Stimulated activated naive CD8-positive, alpha-beta T cell treated with anti-CD3 and anti-CD28 coated beads, Interleukin-15, amount 100 ng/mL, for 72 hours (primary cell): ENCODE results near the gene HADH.
"Not testable (repeated sequence)": the region's sequence is repeated elsewhere in the genome, so short reads cannot be mapped to it uniquely, and the experiment has no call there.

Experiments
- ATAC-seq: fragments of 150-1000 bp; cut with Tn5 transposase; 2 replicates; pipeline ENCODE4 v1.10.0; 2021; ENCODE audit warnings: mild to moderate bottlenecking, moderate library complexity
- DNase-seq, 2 donors: peaks; one replicate each; pipeline ENCODE4 v3.0.0; 2021 to 2022
- H3K27ac Mint-ChIP-seq, 2 donors: one replicate each; pipeline ENCODE4 v1.8.0; 2022; ENCODE audit warnings: mild to moderate bottlenecking in 2 of 2, mixed read lengths in 2 of 2, moderate library complexity in 2 of 2
- H3K27me3 Mint-ChIP-seq: one replicate; pipeline ENCODE4 v1.8.0; 2022; ENCODE audit warnings: mixed read lengths
- H3K4me1 Mint-ChIP-seq: one replicate; pipeline ENCODE4 v1.8.0; 2022; ENCODE audit warnings: mild to moderate bottlenecking, mixed read lengths
- H3K4me3 Mint-ChIP-seq, 2 donors: one replicate each; pipeline ENCODE4 v1.8.0; 2022; ENCODE audit warnings: mild to moderate bottlenecking in 2 of 2, mixed read lengths in 2 of 2, moderate library complexity in 1 of 2
- H3K9me3 Mint-ChIP-seq, 2 donors: one replicate each; pipeline ENCODE4 v1.8.0; 2022; ENCODE audit warnings: mixed read lengths in 2 of 2

HADH gene

DNA sequence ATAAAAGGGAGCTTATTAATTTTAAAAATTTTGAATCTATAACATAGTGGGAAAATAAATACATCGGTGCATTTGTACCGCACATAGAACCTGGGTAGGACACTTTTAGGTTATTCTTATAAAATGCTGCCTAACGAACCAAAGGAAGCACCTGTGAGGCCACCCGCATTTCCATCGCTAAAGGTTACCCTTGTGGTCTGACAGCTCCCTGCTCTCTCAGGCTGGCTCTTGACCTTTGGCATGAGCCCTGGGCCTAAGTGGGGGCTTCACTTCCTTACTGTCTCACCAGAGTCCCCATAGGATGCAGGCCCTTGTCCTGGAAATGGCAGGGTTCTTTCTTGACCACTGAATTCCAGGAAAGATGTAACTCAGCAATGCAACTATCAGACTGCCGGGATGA, 46.0 kb downstream of the HADH start:
- no peak for ATAC-seq
- Mint-ChIP-seq H3K27me3 (no peaks in the 10 kb centered on the region), H3K27ac (peak overlapping the region; percentile 100), H3K4me1 (peaks cover 71% of the 10 kb centered on the region), H3K4me3 (peak overlapping the region; percentile 81 to 83), H3K9me3 (peaks cover 4 to 8% of the 10 kb centered on the region in 2 donors)
- no peak for DNase-seq

DNA sequence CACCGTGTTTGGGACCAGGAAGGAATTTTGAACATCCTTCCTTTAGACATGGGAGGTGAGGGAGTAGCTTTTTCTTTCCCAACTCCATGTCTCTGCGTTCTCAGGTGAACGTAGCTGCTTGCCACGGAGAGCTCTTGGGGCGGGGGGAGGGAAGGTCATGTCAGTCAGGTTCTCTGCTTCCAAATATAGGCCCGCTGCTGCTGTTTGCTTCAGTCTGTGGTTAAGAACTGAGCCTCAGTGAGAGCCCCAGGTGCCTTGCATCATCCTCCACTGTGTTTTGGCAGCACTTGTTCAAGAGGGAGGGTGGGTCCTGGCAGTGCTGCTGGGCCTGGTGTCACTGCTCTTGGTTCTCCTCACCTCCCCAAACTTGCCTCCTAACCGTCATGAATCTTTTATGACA, 46.5 kb downstream of the HADH start:
- DNase-seq, result peak; percentile 77 to 88
- Mint-ChIP-seq H3K4me1 (peaks cover 66% of the 10 kb centered on the region), H3K9me3 (peaks cover 4 to 6% of the 10 kb centered on the region in 2 donors), H3K27ac (peak overlapping the region; percentile 100), H3K4me3 (peak overlapping the region; percentile 81 to 83), H3K27me3 (no peaks in the 10 kb centered on the region)
- peak; percentile 95 for ATAC-seq

DNA sequence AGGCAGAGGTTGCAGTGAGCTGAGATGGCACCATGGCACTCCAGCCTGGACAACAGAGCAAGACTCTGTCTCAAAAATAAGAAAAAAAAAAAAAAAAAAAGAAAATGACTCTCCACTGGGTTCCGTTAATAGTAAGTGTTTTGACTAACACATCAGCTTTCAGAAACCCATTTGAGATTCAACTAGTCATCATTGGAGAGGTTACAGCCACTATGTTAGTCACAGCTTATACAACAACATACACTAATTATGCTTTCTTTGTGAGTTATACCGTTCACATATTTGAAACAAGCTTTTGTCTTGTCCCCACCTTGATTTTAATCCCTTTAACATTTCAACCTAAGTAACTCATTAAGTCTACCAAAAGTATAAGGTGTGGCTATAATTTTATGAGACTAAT, 48.2 kb downstream of the HADH start:
- Mint-ChIP-seq H3K4me3 (no peak overlapping the region), H3K27me3 (no peaks in the 10 kb centered on the region), H3K27ac (peak overlapping the region; percentile 100), H3K4me1 (peaks cover 55% of the 10 kb centered on the region), H3K9me3 (peaks cover 0 to 4% of the 10 kb centered on the region in 2 donors)
- no peak for DNase-seq
- ATAC-seq, result peak; percentile 72

DNA sequence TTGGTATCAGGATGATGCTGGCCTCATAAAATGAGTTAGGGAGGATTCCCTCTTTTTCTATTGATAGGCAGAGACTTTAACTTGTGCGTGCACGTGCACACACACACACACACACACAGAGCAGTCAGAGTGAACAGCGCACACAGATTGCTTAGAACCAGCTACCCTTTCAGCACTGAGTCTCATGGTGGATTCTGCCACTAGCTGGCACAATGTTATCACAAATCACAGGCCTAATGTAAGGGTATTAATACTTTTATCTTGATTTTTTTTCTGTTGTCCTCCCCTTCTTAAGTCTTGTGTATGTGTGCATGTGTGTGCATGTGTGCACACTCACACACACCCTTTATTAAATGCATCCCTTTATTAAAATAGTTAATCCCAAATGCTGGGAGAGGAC, 53.2 kb downstream of the HADH start:
- no peaks in the 10 kb centered on the region for H3K27me3 Mint-ChIP-seq
- DNase-seq, result no peak
- H3K27ac Mint-ChIP-seq, result peak overlapping the region in 1 of 2 donors; percentile 88
- peak overlapping the region in 1 of 2 donors; percentile 66 for H3K4me3 Mint-ChIP-seq
- ATAC-seq, result peak; percentile 52
- H3K9me3 Mint-ChIP-seq, result no peaks in the 10 kb centered on the region
- H3K4me1 Mint-ChIP-seq, result peaks cover 58% of the 10 kb centered on the region

DNA sequence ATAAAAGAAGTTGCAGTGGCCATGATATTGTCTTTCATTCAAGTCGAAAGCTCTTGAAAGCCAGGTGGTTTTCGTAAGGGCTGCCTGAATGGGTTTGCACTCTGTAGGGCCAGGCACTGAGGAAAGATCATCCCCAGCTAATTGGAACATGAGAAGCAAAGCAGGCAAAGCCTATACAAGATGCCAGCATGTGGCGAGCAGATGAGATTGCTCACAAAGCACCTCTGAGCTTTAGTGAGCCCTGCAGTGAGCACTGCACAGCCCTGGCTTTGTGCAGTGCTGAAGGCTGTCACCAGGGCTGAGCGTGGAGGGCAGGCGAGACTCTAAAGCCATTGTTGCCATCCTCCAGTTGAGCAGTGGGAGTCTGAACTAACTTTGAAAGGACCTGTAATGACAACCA, 53.8 kb downstream of the HADH start:
- Mint-ChIP-seq H3K9me3 (no peaks in the 10 kb centered on the region), H3K27ac (peak overlapping the region; percentile 69 to 88), H3K4me1 (peaks cover 64% of the 10 kb centered on the region), H3K4me3 (peak overlapping the region in 1 of 2 donors; percentile 66), H3K27me3 (no peaks in the 10 kb centered on the region)
- ATAC-seq (peak; percentile 77), DNase-seq (no peak)

DNA sequence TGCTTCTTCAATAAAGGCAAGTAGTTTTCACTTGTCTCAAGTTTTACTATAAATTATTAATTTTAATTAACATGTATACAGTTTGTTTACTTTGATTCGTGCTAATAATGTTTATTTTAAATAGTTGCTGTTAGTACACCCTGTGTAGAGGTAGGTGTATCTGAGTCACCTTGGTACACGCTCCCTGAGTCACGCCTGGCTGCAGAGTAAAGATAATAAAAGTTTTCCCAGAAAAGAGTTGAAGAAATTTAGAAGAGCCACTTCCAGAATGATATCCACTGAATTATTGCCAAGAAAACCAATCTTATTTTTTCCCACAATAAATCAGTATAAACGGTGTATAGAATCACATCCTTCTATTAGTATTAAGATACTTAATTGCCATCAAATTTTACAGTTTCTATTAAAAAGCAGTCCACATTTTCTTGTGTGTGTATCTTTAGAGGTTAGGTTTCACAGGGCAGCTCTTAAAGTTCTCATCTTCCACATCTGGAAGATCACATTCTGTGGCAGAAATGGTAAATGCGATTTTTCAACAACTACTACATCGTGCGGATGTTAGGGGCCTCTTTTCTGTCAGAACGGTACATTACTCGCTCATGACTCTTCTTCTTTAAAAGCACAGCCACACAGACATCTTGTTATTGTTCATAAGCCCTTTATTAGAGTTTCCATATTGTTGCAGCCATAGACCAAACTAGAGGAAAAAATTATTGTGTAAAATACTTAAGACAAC, 55.4 kb downstream of the HADH start:
- peak overlapping the region in 1 of 2 donors; percentile 49 for H3K4me3 Mint-ChIP-seq

DNA sequence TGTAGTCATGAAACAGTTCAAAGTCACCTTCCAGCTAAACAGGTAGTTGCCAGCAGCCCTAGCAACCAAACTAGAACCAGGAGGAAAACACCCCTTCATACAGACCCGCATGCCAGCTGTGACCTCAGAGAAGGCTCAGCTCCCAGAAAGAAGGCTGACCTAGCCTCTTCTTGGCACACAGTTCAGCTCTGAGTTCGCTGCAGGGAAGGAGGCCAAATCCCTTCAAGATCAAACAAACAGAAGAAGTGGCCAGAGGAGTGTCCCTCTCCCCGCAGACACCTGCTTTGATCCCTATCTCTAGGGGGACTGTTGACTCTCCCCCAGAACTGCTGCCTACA, 56.0 kb downstream of the HADH start:
- no peaks in the 10 kb centered on the region for H3K9me3 Mint-ChIP-seq
- peak; percentile 52 for ATAC-seq
- no peak for DNase-seq
- H3K27me3 Mint-ChIP-seq, result no peaks in the 10 kb centered on the region
- H3K4me1 Mint-ChIP-seq, result peaks cover 80% of the 10 kb centered on the region
- peak overlapping the region; percentile 11 to 49 for H3K4me3 Mint-ChIP-seq
- H3K27ac Mint-ChIP-seq, result peak overlapping the region; percentile 92

More for the DNA sequence above, 55.4 kb downstream of the HADH start:
- no peaks in the 10 kb centered on the region for H3K27me3 Mint-ChIP-seq
- H3K9me3 Mint-ChIP-seq, result no peaks in the 10 kb centered on the region
- no peak for DNase-seq
- peaks cover 74% of the 10 kb centered on the region for H3K4me1 Mint-ChIP-seq
- H3K27ac Mint-ChIP-seq, result peak overlapping the region; percentile 92
- peak; percentile 61 for ATAC-seq

DNA sequence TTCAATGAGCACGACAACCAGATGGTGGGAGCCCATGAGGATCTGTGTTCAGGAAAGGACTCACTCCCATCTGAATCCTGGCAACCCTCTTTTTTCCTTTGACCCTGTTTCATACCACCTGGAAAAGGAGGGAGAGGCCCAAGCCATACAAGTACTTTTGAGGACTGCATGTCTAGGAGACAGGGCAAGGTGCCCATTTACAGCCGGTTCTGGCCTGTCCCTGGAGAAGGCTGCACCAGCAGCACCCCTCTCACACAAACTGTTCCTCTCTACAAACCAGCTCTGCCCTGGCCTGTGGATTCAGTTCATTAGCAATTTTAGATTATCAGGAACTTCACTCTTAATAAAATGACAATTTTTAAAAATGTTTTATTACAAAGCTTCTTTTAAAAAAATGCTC, 57.5 kb downstream of the HADH start:
- no peak for ATAC-seq
- DNase-seq, result no peak
- H3K4me3 Mint-ChIP-seq, result no peak overlapping the region
- H3K9me3 Mint-ChIP-seq, result no peaks in the 10 kb centered on the region
- H3K27me3 Mint-ChIP-seq, result no peaks in the 10 kb centered on the region
- peak overlapping the region in 1 of 2 donors; percentile 51 for H3K27ac Mint-ChIP-seq
- peaks cover 95% of the 10 kb centered on the region for H3K4me1 Mint-ChIP-seq

DNA sequence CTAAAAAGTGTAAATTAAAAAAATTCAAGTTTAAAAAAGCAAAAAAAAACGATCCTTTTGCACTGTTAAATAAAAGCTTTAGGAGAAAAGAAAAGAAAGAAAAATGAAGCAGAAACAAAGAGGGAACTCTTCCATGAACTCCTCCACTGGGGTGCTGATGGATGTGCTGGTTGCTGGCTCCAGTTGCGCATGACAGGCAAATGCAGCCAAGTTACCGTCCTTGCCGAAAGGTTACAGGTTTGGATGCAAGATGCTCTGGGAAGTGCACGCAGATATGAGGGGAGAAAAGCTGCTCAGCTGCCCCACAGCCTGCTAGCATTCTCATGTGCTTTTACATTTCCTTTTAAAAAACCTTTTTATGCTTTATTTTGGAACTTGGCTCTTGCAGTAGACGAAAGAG, 58.5 kb downstream of the HADH start:
- ATAC-seq (no peak), DNase-seq (no peak)
- Mint-ChIP-seq H3K27ac (peak overlapping the region; percentile 42 to 55), H3K4me3 (no peak overlapping the region), H3K27me3 (no peaks in the 10 kb centered on the region), H3K4me1 (peaks cover 100% of the 10 kb centered on the region), H3K9me3 (no peaks in the 10 kb centered on the region)

DNA sequence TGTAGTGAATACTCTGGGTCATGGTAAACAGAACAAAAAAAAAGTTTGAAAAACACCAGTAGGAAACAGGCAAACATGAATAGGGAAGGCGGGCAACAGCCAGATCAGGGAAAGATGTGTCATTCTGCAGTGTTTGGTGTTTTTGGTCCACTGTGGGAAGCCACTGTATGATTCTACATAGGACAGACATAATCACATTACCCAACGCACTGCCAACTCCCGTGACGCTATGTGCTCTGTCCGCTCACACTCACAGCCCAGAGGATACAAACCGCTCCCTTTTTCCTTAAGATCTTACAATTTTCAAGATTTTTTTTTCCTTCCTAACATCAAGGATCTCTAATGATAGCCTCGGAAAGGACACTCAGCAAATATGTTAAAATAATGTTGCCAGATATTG, 59.3 kb downstream of the HADH start:
- ATAC-seq (no peak), DNase-seq (no peak)
- H3K27ac Mint-ChIP-seq, result peak overlapping the region; percentile 98 to 99
- no peaks in the 10 kb centered on the region for H3K9me3 Mint-ChIP-seq
- no peaks in the 10 kb centered on the region for H3K27me3 Mint-ChIP-seq
- peak overlapping the region; percentile 85 to 89 for H3K4me3 Mint-ChIP-seq
- peaks cover 100% of the 10 kb centered on the region for H3K4me1 Mint-ChIP-seq

DNA sequence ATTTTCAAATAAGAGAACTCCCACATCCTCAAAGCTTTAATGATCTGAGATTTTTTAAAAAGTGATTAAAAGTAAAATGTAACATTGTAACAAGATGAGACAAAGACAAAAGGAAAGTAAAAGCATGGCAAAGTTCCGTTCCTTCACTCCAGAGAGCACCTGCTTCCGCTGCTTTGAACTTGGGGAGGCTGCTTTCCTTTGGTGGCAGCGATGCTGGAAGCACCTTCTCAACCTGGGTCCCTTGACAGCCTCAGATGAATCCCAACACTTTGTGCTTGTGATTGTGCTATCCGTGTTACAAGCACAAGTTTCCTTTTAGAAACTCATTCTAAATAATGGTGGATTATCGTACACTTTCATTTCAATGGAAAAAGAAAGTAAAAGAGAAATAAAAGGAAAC, 59.7 kb downstream of the HADH start:
- no peaks in the 10 kb centered on the region for H3K27me3 Mint-ChIP-seq
- H3K9me3 Mint-ChIP-seq, result no peaks in the 10 kb centered on the region
- peaks cover 100% of the 10 kb centered on the region for H3K4me1 Mint-ChIP-seq
- ATAC-seq, result no peak
- H3K27ac Mint-ChIP-seq, result peak overlapping the region; percentile 98 to 99
- H3K4me3 Mint-ChIP-seq, result peak overlapping the region; percentile 85 to 89
- DNase-seq, result no peak

DNA sequence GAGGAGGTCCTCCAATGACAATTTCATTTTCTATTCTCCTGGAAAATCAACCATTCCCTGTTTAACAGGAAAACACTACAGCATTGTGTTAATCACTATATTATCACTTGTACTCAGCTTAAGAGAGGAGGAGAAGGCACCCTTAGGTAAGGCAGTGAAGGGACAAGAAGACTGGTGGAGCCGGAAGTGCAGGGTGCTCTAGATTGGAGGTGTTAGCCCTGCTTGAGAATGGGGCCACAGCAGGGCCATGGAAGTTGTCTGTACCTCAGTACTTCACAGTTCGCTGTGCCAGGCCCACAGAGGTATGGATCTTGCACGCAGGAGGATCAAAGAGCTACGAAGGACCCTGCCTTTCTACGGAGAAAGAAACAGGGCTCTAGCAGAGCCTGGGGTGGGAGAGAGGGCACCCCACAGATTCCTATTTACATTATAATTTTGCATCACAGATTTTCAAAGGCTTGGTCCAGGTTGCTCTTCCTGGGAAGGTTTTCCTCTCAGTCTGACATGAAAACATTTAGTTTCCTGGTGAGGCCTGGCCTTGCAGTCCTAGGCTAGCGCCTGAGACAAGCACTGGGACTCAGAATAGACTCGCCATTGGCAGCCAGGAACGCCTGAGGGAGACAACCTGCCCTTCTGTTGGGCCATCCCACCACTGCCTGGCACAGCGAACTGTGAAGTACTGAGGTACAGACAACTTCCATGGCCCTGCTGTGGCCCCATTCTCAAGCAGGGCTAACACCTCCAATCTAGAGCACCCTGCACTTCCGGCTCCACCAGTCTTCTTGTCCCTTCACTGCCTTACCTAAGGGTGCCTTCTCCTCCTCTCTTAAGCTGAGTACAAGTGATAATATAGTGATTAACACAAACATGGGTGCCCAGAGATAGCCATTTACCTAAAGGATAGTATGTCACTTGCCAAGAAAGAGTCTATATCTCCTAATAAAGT, 60.8 kb downstream of the HADH start:
- not testable (repeated sequence) for DNase-seq, H3K27me3 Mint-ChIP-seq, H3K9me3 Mint-ChIP-seq
- H3K4me3 Mint-ChIP-seq, result peak overlapping the region; percentile 85 to 89
- ATAC-seq, result peak; percentile 51
- peak overlapping the region; percentile 98 to 99 for H3K27ac Mint-ChIP-seq
- H3K4me1 Mint-ChIP-seq, result peaks cover 100% of the 10 kb centered on the region

DNA sequence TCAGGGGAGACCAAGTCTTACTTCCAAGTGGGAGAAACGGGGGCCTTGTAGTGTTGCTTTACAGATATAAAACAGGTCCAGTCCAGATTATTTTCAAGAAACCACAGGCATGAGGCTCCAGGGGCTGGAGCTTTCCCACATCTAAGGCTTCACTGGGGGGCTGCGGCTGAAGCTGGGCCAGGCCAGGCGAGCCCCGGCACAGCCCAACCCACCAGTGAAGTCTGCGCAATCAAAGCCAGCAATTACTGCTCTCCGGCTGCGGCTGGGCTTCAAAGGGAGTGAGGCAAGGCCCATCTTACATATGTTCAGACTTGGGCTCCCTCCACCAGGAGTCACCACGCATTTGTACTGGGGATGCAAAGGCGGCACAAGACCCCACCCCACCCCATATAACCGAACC, 61.7 kb downstream of the HADH start:
- Mint-ChIP-seq H3K9me3 (no peaks in the 10 kb centered on the region), H3K4me1 (peaks cover 100% of the 10 kb centered on the region), H3K27me3 (no peaks in the 10 kb centered on the region), H3K27ac (peak overlapping the region; percentile 97 to 99), H3K4me3 (peak overlapping the region; percentile 31 to 85)
- ATAC-seq (peak; percentile 58), DNase-seq (no peak)

DNA sequence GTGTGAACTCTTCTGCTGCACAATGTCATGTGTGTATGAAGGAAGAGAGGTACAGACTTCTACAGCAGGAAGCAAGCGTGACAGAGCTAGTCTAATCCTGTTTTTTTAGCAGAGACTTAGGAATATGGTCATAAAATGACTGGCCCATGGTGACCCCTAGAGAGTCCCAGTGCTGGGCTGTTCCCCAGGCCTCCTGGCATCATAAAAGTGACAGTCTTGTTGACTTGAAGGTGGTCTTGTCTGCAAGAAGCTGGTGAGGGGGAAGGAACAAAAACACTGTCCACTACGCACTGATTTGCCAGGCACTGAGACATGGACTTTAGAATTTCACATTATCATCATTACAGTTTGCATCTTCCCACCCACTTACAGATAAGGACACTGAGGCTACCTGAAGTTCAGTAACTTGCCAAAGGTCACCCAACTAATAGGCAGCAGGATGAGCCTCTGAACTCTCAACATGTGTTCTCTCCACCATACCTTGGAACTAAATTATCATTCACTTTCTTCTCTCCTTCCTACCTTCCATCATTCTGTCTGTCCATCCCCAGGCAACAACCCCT, 63.0 kb downstream of the HADH start:
- no peaks in the 10 kb centered on the region for H3K27me3 Mint-ChIP-seq
- ATAC-seq (no peak), DNase-seq (no peak)
- no peaks in the 10 kb centered on the region for H3K9me3 Mint-ChIP-seq
- peaks cover 100% of the 10 kb centered on the region for H3K4me1 Mint-ChIP-seq
- H3K27ac Mint-ChIP-seq, result peak overlapping the region in 1 of 2 donors; percentile 36
- peak overlapping the region; percentile 22 to 42 for H3K4me3 Mint-ChIP-seq

DNA sequence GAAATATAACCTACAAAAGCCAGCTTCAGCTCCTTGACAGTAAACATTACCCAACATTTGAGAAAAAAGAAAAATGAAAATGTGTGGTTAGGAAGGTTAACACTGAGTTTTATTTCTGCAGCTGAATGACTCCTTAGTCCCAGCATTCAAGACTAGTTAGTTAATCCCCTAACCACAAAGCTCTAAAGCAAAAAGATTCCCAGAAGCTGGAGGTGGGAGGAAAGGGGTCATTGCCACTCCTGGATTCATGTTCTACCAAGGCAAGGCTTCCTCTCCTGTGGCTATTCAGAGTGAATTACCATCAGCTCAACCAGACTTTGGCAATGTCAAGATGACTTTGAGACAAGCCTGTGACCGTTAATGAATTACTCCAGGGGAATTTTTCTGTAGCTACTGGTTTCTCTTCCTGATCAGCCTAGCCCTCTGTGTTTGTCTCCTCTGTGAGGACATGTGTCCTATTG, 63.6 kb downstream of the HADH start:
- Mint-ChIP-seq H3K27ac (peak overlapping the region; percentile 84 to 92), H3K4me3 (peak overlapping the region; percentile 42 to 45), H3K4me1 (peaks cover 98% of the 10 kb centered on the region), H3K27me3 (no peaks in the 10 kb centered on the region), H3K9me3 (no peaks in the 10 kb centered on the region)
- ATAC-seq, result peak; percentile 62
- DNase-seq, result no peak
